Head of caudate nucleus (tissue), 42 donors: ENCODE results near the gene NAPEPLD.
"Not testable (repeated sequence)": the region's sequence is repeated elsewhere in the genome, so short reads cannot be mapped to it uniquely, and the experiment has no call there.

Experiments used
- DNase-seq, 42 donors: peaks; one replicate each; pipeline versions ENCODE4 v3.0.0 to v3.0.0-alpha.2; 2020 to 2021; ENCODE audit warnings: mixed read lengths in 7 of 42
- intact Hi-C: fragments of 100-400 bp; cut with DNase I; formaldehyde crosslinking; loops from one replicate; pipeline ENCODE4 v1.15.0; 2022

Gene NAPEPLD

DNA sequence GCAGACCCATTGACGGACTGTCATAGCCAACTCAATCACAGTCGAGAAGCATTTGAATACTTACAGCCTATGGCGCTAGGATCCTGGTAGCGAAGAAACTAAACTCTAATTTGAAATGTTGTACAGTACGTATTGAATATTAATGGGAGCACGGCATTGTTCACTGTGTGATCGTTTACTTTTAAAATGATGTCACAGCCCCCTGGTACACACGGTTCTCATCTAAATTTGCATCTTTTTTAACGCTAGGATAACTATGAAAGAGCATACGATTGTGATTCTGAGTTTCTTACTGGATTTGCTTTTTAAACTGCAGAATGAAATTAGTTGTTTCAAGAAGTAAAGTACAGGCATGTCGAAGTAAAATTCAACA is 895 bp upstream of the NAPEPLD start:
- no peak for DNase-seq
- intact Hi-C loops, result loop anchor here (5.0 to 10.0 kb wide), 2 partner anchors 75 to 133 kb away; partner anchors contain the start of genes ARMC10 and FBXL13

DNA sequence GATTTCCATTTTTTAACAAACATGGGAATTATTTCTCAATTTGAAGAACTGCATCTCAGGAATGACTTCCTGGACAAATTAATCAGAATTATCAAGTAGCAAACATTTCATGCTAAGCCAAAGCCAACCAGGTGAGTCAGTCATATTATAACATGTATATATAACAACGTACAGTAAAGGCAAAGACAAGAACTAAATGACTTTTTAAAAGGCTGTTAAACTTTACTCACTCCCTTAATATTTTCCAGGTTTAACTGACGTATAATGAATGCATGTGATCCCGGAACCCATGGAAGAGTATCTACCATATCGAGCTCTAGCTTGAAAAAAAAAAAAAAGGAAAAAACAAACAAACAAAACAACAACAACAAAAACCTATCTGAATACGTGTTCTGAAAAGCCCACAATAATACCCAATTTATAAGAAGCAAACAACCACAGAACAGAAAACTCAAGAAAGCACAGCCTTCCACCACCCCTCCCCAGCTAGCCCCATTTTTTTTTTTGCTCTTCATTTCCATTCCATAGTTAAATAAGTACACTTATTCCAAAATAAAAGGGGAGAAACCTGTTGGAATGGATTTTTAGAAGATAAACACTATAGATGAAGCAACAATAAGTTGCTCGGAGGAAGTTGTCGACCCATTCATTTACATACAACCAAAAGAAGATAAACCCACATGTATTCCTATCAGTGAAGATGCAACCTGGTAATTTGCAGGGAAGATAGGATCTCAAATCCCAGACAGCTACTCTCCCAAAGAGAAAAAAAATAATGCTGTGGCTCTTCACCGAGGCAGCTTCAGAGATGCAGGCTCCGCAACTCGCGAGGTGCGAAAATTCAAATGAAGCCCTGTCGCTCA is 537 bp downstream of the NAPEPLD start:
- DNase-seq, result no peak
- intact Hi-C loops, result loop anchor here (5.0 to 10.0 kb wide), 2 partner anchors 74 to 134 kb away; partner anchors contain the start of genes ARMC10 and FBXL13

DNA sequence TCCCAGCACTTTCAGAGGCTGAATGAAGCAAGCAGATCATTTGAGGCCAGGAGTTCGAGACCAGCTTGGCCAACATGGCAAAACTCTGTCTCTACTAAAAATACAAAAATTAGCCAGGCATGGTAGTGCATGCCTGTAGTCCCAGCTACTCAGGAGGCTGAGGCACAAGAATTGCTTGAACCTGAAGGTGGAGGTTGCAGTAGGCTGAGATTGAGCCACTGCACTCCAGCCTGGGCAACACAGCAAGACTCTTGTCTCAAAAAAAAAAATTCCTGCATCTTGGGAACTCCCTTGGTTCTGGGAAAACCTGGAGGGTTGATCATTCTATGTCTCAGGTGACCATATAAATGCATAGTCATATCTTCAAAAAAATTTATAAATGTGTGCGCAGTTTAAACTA is 4.1 kb downstream of the NAPEPLD start:
- intact Hi-C loops, result loop anchor here (5.0 to 10.0 kb wide), 2 partner anchors 70 to 138 kb away; partner anchors contain the start of genes ARMC10 and FBXL13
- DNase-seq, result not testable (repeated sequence)

DNA sequence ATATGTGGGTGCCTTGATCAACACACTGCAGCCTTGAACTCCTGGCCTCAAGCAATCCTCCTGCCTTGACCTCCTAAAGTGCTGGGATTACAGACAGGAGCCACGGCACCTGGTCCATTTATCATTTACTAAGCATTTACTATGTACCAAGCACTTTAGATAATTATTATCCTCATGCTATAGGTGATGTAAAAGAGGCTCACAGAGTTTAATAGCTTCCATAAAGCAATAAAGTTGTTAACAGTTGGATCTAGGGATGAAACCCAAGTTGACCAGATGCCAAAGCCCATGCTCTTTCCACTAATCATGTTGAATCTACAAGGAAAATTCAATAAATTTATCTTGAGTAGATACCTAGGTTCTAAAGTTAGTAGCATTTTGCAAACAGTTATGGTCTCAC is 5.0 kb downstream of the NAPEPLD start:
- intact Hi-C loops, result loop anchor here (10.0 kb wide), 1 partner anchor 69 kb away; the partner anchor contains the start of genes ARMC10 and FBXL13
- DNase-seq, result no peak

DNA sequence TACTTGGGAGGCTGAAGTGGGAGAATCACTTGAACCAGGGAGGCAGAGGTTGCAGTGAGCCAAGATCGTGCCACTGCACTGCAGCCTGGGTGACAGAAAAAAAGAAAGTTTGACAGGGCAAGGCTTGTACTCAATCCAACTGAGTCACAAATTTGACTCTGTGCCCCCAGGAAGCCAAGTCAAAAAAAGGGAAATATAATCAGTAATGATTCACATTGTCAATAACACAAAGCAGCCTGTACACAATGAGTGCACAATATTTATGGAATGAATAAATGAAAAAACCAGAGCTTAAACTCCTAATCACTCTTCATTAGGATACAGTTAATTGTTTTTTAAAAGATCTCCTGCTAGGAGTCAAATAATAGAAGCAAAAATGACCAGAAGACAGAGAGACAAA is 6.4 kb downstream of the NAPEPLD start:
- DNase-seq, result no peak
- intact Hi-C loops, result loop anchor here (10.0 kb wide), 1 partner anchor 68 kb away; the partner anchor contains the start of genes ARMC10 and FBXL13

DNA sequence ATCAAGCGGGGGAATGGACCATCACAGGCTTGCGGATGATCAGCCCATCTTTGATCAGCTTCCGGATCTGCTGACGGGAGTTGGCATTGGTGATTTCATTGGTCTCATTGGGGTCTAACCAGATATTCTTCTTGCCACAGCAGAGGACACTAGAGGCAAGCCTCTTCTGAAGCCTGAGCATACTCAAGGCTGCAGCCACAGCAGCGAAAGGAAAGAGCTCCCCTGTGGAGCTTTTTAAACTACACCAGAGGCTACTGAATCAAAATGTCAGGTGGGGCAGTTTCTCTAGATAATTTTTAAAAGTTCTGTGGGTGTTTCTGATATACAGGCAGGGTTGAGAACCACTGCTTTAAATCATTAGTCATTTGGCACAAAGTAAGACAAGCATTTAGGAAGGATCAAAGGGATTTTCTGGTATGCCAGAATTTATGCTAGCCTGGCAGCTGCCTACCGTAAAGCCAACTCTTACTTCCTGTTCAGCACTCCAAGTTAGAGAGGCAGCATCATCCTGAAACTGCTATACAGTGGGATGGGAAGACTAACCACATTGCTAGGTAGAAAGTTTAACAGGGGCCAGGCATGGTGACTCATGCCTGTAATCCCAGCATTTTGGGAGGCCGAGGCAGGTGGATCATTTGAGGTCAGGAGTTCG is 7.0 kb downstream of the NAPEPLD start:
- intact Hi-C loops, result loop anchor here (10.0 kb wide), 1 partner anchor 67 kb away; the partner anchor contains the start of genes ARMC10 and FBXL13

DNA sequence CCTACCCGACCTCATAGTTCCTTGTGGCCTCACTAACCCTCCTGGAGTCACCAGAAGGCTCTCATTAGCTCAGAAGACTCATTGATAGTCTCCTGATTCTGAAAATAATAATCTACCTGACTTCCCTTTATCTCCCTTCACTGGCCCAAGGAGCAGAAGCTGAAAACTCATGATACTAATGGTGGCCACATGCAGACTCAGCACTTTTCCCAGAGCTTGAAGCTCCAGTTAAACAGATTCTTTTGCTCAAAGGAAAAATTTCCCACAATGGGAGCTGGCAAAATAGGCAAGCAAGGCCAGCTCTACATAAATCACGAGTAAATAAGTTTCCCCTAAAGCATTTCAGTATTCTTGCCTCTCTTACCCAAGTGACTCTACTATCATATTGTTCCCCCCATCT is 8.2 kb downstream of the NAPEPLD start:
- intact Hi-C loops, result loop anchor here (10.0 kb wide), 1 partner anchor 66 kb away; the partner anchor contains the start of genes ARMC10 and FBXL13

More for the DNA sequence above, 7.0 kb downstream of the NAPEPLD start:
- no peak for DNase-seq

DNA sequence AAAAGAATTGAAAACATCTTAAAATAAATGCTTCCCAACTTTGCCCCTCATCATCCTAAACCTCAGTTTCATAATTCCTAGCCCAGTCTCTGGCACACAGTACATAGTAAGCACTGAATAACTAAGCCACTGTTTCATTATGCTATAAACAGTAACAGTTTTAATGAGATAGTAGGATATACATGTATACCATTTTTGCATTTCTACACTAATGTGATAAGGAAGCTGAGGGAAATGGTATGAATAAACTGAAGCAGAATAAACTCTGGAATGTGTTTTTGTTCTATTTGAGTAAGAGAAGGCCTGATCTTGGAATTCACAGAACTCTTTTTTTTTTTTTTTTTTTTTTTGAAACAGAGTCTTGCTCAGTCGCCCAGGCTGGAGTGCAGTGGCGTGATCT is 8.8 kb downstream of the NAPEPLD start:
- intact Hi-C loops, result loop anchor here (10.0 kb wide), 1 partner anchor 65 kb away; the partner anchor contains the start of genes ARMC10 and FBXL13
- no peak for DNase-seq

More for the DNA sequence above, 8.2 kb downstream of the NAPEPLD start:
- no peak for DNase-seq

DNA sequence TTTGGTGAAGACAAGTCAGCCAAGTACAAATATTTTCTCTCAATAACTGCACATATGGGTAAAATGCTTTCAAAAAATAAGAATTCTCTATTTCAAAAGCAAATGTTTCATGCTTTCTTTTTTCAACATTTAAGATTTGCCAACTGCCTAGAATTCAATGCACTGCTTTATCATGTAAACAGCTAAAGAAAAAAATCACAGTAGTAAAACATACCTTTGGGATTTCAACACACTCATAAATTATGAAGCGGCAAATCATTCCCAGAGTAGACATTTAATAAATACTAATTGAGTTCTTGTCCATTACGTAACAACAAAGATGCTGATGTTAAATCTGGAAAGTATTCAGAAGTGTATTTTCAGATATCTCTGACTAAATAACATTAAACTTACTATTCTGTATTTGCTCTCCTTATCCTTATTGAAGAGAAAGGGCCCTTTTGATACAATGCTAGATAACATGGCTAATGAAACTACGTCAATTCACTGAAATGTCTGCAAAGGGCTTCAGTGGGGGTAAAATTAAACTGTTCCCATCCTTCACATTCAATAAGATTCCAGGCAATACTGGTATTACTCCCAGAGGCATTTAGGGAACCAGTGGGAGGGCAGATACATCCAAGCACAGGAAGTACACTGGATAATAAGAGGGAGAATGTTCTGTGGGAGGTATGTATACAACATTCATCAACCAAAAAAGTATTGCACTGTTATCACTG is 13.9 kb downstream of the NAPEPLD start:
- no peak for DNase-seq
- intact Hi-C loops, result no loop called here

DNA sequence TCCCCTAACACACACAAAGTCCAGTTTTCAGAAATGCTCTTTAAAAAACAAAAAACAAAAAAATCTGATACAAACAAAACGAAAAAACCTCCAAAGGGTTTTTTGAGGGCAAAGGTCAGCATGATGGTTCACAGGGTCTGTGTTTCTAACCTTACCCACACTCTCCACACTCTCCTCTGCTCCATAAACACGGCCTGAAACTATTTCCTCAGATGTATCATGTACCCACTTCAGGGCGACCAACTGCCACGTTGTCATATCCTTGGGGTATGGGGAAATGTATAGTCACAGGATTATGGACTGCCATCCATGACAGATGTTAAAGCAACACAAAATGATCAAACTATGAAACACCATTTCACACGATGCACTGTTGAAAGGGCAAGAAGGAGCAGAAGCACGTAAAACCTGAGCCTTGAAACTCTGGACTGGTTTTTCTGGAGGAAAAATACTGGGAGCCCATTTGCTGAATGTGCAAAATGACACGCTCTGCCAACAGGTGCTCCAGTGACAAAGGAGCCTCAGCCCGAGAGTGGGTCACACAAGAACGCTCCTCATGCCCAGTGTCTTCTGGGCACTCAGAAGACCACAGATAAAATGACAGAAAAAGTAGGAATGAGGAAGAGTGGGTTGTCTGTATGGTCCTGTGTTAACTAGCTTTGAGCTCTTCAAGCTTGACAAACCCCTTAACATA is 15.8 kb downstream of the NAPEPLD start:
- intact Hi-C loops, result no loop called here
- no peak for DNase-seq

DNA sequence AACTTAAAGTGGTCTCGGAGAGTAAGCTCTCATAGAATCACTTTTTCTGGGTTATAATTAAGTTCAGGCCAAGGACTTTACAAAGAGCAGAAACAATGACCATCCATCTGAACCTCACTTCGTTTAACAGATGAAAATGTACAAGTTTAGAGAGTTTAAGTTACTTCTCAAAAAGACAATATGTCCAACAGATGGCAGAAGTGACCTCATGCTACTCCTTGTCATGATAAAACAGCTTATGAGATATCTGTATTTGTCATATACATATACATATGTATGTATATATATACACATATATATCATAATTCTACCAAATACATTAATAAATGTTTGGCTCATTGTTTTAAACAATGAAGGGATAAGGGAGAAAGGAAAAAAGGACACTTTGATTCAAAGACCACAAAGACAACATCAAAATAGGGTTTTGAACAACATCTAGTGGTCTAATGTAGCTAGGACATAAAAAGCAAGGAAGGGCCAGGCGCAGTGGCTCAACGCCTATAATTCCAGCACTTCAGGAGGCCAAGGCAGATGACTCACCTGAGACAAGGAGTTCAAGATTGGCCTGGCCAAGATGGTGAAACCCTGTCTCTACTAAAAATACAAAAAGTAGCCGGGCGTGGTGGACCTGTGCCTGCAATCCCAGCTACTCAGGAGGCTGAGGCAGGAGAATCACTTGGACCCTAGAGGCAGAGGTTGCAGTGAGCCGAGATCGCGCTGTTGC is 17.8 kb downstream of the NAPEPLD start:
- intact Hi-C loops, result no loop called here
- DNase-seq, result no peak

DNA sequence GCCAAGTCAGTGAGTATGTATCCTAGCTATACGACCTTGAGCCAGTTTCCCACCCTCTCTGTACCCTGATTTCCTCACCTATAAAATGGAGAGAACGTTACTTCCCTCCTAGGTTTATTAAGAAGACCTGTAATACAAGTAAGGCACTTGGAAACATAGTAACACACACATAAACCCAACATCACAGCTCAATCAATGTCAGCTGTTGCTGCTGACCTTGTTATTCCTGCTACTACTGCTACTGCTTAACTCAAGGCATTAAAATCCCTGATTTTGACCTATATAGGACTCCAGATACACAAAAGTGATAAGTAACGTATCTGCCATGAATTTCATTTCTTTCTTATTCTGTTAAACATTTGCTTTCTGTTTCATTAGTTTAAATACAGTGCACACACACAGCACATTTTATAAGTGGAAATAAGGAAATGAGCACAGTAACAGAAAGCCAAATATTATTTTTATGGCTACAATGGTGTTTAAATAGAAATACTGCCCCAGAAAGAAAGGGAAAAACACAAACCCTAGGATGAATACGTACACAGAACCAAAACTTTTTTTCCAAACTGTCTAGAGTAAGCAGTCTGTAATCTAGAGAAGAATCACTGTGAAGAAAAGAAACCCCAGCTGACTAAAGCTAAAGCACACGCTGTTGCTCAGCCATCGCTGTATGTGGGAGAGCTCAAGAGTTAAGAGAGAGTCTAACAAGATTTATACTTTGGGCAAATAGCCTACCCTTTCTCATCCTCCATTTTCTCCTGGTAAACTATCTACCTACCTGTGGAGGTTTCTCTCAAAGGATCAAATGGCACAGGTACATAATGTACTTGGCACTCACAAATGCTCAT is 19.0 kb downstream of the NAPEPLD start:
- no peak for DNase-seq
- intact Hi-C loops, result no loop called here

DNA sequence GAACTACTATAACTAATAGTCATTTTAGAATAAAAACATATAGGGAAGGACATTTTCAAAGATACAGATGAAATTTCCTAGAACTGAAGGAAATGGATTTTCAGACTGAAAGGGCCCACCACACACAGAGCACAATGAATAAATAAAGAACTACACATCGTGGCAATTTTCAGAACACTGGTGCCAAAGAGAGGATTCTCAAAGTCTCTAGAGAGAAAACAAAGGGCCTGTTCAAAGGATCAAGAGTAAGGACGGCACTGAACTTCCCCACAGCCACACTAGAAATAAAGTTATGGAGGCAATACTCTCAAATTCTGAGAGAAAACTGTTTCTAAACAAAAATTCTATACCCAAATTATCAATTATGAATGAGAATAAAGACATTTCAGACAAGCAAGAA is 21.9 kb downstream of the NAPEPLD start:
- peak in 10 of 42 donors; percentile 11 to 77 (median 48) for DNase-seq
- intact Hi-C loops, result no loop called here

DNA sequence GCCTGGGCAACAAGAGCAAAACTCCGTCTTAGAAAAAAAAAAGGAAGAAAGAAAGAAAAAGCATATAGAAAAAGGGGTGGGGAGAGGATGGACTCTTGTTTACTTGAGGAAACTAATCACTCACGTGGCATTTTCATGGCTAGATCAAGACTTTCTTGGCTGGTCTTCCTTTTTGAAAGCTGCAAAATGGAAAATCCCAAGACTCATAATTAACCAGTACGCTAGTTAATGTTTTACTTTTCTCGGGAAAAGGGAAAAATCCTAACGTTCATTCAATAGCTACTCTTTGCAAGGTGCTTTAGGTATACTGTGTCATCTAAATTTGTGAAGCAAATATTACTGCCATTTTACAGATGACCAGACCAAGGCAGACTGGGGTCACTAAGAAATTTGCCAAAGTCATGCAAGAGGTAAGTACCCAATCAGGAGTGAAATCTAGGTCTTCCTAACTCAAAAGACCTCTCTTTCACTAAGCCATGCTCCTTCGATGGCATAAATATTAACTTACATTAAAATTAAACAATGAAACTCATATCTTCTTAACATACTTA is 24.4 kb downstream of the NAPEPLD start:
- intact Hi-C loops, result no loop called here
- DNase-seq, result no peak

DNA sequence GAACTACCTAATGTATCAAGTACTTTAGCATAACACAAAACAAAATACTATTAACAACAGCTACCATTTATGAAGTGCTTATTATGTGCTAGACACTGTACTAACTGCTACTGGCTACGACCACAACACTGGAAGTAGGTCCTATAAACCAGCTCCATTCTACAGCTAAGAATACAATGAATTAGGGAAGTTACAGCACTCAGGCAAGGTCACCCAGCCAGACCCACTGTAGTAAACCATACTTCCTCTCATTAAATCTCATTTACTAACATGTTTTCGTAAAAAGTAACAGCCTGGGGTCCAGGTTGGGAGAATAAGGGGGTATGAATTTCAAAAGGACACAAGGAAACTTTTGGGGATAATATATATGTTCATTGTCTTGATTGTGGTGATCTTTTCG is 25.4 kb downstream of the NAPEPLD start:
- intact Hi-C loops, result no loop called here

DNA sequence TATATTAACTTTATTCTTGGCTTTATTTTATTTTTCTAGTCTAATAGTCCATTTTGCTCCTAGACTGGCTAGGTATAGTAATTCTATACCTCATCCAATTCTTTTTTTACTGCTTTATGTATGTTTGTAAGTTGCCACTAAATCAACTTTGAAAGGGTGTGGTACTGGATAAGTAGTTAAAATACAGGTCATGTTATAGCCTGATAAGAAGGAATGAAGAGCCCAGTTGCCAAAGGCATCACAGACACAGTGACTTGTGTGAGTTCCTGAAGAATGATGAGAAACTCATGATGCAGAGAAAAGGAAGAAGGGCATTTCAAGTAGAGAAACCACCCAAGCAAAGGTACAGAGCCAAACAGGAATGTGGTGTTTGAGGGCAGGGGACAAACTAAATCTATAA is 27.3 kb downstream of the NAPEPLD start:
- no peak for DNase-seq
- intact Hi-C loops, result no loop called here

More for the DNA sequence above, 25.4 kb downstream of the NAPEPLD start:
- no peak for DNase-seq

DNA sequence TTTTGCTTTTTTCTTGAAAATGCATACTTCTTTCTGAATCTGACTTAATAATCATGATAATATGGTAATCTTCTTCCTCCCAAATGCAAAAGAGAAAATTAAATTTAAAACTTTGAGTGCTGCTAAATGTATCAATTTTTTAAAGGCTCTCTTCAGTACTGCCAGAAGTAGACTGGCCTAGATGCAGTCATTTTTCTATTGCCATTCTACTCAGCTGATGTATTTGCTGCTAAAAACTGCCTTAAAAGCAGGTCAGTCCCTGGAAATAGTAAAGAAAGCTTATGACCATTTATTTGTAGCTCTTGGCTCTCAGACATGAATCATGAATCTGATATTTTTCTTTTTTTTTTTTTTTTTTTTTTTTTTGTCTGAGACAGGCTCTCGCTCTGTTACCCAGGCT is 28.5 kb downstream of the NAPEPLD start:
- intact Hi-C loops, result no loop called here

More for the DNA sequence above, 28.5 kb downstream of the NAPEPLD start:
- DNase-seq, result no peak
